HG03039 (cell line): ENCODE data around the gene EIF6.
"Not testable (repeated sequence)": the region's sequence is repeated elsewhere in the genome, so short reads cannot be mapped to it uniquely, and the experiment has no call there.

Experiments
- ATAC-seq: cut with Tn5 transposase; IDR thresholded peaks from one replicate; pipeline ENCODE4 v1.9.1; 2021; ENCODE audit warnings: mild to moderate bottlenecking, moderate library complexity; ENCODE audit not compliant: unreplicated experiment

The EIF6 gene

GRCh38 chr20:35262731-35263531, 21.6 kb downstream of the EIF6 start:
- ATAC-seq = not testable (repeated sequence)

- ATAC-seq = not testable (repeated sequence)
Observed at GRCh38 chr20:35262321-35262720, 22.3 kb downstream of the EIF6 start.

- no peak for ATAC-seq
Observed at GRCh38 chr20:35260426-35260825, 24.1 kb downstream of the EIF6 start.

DNA sequence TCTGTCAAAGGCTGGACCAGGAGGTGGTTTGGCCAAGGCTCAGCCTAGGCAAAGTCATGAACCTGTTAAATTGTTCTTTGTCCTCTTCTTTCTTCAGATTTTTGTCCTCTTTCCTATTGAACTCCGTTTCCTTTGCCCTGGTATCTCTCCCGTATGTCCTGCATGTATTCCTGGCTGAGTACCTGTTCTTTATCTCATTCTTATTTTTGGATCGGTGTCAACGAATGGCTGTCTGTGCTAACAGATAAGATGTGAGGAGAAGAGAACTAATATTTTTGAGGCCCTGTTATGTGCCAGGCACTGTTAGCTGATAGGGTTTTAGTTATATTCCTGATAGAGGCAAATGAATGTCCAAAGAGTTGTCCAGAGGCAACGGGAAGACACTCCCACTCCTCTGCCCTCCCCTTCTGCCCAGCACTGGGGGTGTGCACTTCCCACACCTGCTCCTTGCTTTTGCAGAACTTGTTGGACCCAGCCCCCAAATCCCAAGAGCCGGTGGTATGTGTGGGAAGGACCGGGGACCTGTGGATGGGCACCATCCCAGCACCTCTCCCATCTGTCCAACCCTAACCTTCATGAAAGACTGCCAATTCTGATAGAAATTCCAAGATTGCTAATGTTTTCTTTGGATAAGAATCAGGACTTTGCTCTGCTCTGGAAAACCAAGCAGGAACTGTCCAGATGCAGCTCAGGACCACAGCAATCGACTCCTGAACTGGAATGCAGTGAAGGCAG, 27.2 kb downstream of the EIF6 start:
- no peak for ATAC-seq

DNA sequence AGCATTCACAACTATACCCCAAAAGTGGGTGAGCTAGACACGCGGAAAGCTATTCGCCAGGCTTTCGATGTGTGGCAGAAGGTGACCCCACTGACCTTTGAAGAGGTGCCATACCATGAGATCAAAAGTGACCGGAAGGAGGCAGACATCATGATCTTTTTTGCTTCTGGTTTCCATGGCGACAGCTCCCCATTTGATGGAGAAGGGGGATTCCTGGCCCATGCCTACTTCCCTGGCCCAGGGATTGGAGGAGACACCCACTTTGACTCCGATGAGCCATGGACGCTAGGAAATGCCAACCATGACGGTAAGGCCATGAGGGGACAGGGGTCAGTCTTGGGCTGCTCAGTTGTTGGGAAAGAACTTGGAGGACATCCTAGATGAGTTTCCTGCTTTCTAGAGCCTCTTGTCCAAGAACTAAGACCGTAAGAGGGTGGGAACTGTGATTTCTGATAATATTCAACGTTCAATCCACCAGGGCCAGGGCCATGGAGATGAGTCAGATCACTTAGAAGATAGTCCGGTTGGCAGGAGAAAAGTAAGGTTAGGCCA, 30.0 kb downstream of the EIF6 start:
- ATAC-seq = no peak

GRCh38 chr20:35253010-35253409, 31.6 kb downstream of the EIF6 start:
- ATAC-seq = no peak

DNA sequence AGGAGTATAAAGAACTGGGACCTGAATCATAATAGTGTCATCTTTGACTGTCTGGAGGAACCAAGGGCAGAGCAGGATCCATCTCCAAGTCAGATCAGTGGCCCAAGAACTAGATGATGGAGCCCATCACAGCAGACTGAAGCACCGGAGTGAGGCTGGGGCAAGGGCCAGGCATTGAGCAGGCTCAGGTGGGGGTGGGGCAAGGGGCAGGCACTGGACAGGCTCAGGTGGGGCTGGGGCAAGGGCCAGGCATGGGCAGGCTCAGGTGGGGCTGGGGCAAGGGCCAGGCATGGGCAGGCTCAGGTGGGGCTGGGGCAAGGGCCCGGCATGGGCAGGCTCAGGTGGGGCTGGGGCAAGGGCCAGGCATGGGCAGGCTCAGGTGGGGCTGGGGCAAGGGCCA, 32.0 kb downstream of the EIF6 start:
- ATAC-seq = not testable (repeated sequence)

DNA sequence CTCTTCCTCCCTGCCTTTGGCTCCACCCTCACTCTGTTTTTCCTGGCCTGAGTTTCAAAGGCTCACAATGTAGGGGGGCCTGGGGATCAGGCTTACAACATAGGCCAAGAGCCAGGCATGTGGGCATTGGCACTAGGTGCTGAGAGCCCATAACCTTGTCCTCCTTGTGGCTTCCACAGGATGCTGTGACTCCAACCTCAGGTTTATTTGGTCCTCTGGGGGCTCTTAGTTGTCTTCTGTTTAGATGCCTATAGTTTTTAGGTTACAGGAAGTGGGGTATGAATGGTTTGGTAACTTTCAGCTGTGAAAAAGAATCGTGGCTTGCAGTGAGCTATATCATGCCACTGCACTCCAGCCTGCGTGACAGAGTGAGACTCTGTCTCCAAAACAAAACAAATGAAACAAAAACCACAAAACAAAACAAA, 32.5 kb downstream of the EIF6 start:
- no peak for ATAC-seq

DNA sequence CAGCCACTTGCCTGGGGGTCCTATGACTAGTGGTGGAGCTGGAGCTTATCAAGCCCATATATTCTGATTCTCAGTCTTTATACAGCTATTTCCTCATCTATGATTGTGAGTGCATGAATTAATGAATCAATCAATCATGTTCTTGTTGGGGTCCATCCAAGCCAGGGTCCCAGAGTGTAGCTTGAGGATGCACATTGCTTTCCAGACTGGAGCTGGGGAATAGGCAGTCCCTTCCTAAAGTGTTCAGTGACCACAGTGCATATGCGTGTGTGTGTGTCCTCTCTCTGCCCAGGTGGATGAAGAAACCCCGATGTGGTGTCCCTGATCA, 33.0 kb downstream of the EIF6 start:
- ATAC-seq = no peak

DNA sequence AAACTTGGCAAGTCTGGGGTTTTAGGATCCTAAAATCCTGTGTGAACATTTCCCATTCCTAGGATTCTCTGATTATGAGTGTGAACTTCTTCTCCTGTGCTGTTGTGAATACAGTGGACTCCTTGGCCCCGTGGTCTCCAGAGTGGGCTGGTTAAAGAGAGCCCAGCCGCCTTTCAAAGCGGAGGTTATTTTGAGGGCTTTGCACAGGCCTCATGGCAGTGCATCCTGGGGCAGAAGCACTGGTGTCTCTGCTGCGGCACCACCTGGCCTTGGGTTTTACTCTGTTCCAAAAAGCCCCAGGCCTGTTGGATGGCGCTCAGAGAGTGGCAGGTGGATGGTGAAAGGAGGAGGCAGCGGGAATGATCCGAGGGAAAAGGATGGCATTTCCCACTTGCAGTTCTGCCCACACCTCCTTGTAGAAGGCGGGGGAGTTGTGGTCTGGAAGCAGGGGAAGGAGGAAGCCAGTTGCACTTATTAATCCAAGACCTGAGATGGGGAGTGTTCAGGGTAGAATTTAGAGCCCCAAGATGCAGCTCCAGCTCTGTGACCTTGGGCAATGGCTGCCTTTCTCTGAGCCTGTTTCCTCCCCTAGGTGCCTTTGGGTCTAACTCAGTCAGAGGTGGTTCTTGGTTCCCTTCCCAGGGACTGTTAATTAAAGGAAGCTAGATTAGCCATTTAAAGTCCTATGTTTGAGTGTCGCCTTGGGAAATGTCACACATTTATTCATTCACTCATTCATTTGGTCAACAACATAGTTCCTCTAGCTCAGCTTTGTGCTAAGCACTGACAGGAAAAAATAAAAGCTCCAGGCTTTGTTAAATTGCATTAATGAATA, 35.7 kb downstream of the EIF6 start:
- ATAC-seq = no peak

GRCh38 chr20:35246723-35247122, 37.8 kb downstream of the EIF6 start:
- no peak for ATAC-seq

DNA sequence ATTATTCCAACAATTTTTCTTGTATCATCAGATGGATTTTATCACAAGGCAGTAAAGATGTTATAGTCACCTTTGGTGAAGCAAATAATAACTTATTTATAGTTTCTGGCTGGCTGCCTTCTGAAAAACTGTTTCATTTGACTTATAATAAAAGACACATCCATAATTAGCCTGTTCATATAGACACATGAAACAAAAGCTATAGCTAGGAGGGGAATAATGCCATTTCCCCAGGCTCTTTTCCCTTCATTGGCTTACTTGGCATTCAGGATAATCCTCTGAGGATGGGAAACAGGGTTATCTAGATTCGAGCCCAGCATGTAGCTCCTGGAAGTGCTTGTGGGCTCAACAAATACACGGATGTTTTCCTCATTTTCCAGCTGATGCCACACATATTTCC, 40.6 kb downstream of the EIF6 start:
- ATAC-seq = no peak

DNA sequence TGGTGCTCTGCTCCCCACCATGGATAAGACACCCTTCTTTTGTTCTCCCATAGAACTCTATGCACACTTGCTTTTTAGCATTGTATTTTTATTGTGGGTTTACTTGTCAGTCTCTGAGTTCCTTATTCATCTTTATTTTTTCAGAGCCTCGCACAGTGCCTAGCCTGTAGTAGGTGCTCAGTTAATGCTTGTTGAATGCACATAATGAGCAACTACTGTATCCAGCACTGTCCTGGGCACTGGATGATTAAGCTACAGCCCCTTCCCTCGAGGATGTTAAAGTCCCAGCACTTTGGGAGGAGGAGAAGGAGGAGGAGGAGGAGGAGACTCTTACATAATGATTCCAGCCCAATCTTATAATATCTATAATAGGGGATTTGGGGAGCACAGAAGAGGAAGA, 41.3 kb downstream of the EIF6 start:
- ATAC-seq = no peak

DNA sequence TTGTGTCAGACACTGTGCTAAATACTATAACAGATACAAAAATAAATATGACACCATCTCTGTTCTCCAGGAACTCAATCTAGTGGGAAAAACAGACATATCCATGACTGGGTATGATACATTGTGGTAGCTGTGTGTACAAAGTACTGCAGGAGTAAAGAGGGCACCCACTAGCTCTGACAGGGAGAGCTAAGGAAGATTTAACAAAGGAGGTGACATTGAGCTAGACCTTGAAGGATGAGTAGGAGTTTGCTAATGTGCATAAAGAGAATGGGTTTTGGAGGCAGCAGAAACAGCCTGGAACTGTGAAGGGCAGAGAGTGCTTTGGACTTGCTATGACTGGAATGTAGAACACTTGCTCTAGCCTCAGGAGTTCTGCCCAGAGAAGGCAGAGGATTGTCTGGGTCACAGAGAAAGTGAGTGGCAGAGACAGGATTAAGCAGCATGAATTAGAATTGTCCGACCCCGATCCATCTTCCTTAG, 43.7 kb downstream of the EIF6 start:
- no peak for ATAC-seq

DNA sequence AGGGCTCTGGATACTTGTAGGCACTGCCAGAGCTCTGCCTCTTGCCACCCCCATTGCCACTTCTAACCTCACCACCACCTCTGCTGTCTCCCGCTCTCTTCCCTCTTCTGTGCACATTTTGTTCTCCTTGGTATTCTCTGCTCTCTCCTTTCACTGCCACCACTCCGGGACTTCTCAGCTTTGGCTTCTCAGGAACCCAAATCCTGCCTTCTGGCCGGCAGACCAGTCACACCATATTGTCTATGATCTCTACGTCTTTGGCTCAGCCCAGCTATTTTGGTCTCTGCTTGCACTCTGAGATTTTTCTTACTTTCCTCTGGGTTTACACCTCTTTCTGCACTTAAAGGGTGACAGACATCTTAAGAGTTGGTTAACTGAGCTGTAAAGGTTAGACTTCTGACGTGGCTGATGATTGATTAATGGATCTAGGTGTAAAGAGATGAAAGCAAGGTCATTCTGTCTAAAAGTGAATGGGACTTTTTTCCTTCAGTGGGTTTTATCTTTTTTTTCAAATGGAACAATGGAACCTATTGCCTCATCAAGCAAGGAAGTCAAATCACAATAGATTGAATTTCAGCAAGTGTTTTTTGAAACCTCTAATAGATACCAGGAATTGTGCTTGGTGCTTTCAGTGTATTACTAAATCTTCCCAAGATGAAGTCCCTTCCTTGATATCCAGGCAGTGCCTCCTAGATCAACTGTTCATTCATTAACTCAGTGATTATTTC, 44.3 kb downstream of the EIF6 start:
- no peak for ATAC-seq

- ATAC-seq = no peak
Observed at GRCh38 chr20:35238735-35239134, 45.8 kb downstream of the EIF6 start.

DNA sequence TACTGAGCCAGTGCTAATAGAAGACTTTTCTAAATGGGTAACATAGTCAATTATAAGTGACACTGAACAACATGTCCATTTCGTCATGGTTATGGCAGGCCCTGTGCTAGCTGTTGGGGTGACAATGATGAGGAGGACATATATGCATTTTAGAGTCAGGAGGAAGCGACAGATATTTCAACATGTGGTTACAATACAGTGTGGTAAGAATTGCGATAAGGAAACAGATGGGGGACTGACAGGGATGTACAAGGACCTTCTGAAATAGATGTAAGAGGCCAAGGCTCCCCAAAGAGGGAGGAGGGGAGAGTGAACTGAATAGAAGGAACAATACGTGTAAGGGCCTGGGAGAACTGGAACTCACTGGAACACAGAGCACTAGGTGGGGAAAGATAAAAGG, 46.4 kb downstream of the EIF6 start:
- no peak for ATAC-seq

- ATAC-seq = no peak
Observed at GRCh38 chr20:35237486-35237885, 47.1 kb downstream of the EIF6 start.

- no peak for ATAC-seq
Observed at GRCh38 chr20:35235881-35236280, 48.7 kb downstream of the EIF6 start.

DNA sequence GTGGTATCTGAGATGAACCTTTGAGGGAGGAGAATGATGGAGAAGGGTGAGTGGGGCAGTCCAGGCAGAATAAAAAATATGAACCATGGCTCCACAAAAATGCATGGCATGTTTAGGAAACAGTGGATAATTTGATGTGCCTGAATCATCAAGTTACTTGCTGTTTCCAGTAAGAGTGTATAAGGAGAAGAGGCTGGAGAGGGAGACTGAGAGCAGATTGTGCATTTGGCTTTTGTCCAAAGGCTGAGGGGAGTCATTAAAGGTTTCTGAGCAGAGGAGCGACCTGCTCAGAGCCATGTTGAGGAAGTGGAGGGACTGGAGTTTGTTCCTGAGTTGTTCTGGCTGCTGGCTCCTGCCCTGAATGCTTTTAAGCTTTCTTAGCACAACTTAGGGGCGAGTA, 52.0 kb downstream of the EIF6 start:
- ATAC-seq = no peak
